ENCODE measurements around the gene PHLPP1.

Gene PHLPP1

DNA sequence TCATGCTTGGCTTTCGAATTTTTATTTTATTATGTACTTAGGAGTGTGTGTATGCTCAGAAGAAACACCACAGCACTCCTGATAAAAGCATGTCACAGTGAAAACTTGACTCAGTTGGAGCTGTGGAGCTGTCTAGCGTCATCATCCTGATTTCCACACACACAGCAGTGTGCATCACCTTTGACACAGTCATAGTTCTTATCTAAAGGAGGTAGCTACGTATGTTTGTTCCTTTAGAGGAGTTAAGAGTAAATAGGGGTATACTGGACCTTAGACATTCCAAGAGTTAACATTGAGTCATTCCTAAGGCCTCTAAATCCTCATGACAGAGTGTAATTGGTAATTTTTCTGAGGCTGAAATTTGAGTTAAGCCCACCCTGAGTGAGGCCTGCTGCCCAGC is 96.9 kb downstream of the PHLPP1 start:
- no peak for DNase-seq

DNA sequence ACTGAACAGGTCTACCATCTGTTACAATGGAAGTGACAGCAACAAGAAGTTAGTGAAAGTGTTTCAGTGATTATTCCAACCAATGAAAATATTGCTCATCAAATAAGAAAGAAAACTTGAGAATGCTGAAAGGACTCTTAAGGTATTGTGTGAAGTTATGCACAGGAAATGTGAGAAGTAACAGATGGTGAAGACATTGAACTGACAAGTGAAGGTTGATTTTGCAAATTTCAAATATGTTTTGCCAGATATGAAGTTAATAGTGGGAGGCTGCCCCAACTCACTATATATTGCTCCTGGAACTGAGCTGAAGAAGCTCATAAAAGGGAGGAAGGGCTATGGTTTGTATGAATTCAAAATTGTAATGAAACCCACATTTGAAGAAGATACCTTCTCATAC is 97.5 kb downstream of the PHLPP1 start:
- DNase-seq: no peak

DNA sequence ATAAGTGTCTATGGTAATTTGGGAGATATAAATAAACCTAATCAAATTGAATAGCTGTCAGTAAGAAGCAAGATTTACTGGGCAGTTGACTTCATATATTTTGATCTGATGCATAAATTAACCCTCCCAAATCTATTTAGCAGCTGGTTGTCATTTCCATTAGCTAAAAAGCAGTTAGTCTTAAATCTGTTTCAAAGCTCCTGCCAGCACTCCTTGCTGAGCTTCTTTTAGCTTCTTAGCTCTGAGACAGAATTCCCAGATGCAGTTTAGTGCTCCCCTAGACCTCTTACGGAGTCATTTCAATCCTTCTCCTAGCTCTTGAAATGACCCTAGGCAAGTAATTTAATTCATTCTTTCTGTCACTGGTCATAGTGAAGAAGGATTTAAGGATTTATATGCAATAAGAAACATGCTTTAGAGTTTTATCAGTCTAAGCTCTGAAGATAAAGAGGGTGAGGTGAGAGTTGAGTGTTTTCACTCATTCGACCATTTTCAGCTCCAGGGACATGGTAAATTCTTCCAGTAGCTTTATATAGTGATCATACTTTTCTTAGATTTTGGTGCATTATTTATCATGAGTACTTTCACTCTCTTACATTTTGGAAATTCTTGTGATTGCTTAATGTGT is 98.9 kb downstream of the PHLPP1 start:
- DNase-seq: no peak

DNA sequence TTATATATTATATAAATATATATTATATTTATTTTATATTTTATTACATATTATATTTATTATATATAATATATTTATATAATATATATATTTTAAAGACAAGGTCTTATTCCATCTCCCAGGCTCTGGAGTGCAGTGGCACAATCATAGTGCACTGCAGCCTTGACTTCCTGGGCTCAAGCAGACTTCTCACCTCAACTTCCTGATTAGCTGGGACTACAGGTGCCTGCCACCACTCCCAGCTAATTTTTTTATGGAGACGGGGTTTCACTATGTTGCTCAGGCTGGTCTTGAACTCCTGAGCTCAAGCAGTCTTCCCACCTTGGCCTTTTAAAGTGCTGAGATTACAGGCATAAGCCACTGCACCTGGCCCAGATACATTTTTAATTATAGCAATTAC is 110.0 kb downstream of the PHLPP1 start:
- no peak for DNase-seq

DNA sequence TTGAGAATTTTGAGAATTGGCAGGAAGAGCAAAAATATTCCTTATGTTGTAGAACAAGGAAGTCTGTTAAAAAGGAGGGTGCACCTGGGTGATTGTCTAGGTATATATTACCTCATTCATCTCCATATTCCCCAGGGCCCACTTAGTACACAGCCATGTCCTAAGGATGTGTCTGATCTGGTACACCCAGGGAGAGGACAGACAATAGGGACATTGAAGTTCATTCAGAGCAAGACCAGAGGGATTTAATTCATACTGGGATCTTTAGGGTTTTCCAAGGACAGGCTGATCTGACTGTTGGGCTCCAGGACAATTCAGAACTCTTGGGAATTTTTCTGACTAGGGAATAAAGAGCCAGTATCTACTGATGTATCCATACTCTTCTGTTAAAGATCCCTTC is 112.1 kb downstream of the PHLPP1 start:
- no peak for DNase-seq

DNA sequence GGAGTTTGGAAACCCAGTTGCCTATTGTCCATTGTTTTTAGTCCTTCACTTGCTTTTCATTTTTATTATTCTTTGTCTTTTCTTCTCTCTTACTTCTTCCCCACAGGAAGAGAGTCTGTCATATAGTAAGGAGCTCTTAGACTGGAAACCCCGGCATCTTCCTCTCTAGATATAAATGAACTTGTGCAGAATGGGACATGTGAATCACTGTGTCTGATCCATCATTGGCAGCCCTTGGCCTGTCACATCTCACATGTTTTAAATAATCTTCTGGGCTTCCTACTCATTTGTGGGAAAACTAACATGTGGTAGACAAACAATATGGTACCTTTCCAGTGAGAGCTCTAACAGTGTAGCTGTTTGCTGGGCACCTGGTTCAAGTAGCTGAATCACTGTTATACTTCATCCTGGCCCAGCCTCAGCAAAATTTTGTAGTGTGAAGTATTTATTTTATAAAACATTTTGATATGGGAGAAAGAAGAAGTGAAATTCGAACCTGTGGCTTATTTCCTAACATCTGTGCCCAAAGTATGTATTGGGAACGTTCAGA is 112.8 kb downstream of the PHLPP1 start:
- DNase-seq: no peak

DNA sequence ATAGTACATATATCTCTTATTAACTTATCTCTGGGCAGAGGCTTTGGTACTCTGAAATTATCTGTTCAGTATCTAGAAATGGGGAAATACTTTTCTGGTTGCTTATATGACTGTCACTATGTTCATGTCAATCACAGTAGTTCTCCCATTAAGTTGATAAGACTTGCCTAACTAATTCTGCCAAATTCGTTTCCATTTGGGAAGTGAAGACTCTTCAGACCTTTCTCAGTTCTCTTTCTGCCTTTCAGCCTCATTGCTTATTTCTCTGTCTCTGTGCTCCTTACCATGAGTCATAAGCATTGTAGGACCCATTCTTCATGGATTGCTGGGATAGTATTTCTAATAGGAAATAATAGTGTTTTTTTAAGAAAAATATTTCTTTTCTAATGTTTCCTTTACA is 113.5 kb downstream of the PHLPP1 start:
- DNase-seq: no peak

DNA sequence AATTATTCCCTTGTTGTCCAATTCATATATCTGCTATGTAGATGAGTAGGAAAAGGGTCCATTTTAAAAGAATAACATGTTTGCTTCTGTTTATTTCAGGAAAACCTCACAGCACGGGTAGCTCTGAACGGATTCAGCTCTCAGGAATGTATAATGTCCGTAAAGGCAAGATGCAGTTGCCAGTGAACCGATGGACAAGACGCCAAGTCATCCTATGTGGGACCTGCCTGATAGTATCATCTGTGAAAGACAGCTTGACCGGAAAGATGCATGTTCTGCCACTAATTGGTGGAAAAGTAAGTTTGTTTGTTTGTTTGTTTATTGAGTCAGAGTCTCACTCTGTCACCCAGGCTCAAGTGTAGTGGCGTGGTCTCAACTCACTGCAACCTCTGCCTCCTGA is 114.6 kb downstream of the PHLPP1 start:
- no peak for DNase-seq

DNA sequence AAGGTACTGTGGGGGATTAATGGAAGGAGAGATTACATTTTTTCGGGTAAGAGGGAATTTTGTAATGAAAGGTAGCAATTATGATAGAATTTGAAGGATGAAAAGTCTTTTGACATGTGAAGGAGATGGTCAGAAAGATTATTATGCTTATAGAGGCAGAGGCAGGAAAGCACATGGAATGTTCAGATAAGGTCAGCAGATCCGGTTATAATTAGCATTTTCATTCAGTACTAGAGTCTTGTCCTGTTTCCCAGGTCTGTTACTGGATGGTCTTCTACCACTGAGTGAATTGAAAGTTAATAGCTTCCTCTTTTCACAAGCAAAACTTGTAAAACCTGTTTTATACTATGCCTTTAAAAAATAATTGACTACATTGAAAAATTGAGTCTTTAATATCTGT is 116.9 kb downstream of the PHLPP1 start:
- no peak for DNase-seq

DNA sequence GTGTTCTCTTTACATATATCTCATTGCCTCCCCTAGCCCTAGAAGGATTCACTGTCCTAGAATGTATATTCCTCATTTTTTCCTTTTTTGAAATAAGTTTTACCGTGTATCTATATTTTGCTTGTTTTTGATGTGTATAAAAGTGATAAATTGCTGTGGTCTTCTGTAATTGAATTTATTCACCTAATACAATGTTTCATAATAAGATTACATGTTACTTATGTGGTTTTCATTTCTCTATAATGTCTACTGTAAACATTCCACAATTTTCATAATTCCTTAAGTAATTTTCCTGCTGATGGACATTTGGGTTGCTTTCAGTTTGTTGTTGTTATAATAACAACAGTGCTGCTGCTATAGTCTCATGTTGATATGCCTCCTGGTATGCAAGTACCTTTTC is 118.2 kb downstream of the PHLPP1 start:
- DNase-seq: no peak

DNA sequence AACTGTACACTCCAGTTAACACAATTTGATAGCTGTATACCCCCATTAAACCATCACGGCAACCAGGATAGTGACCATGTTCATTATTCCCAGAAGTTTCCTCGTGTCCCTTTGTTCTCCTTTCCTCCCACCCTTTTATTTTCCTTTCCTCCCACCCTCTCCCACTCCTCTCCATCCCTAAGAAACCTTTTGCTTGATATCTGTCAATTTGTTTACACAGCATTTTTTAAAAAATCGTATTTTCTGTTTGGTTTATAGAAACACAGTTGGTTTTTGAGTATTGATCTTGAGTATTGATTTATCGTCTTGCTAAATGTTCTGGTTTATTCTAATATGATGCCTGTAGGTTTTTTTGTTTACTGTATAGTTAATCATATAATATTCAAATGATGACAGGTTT is 119.4 kb downstream of the PHLPP1 start:
- no peak for DNase-seq

DNA sequence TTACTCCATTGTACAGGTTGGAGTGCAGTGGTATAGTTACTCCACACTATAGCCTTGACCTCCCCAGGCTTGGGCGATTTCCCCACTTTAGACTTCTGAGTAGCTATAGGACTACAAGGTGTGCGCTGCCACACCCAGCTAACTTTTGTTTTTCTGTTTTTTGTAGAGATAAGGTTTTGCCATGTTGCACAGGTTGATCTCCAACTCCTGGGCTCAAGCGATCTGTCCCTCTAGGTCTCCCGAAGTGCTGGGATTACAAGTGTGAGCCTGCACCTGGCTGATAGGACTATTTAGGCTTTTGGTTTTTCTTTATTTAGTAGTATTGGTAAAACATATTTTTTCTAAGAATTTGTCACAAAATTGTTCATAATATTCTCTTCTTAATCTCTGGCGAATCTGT is 121.7 kb downstream of the PHLPP1 start:
- no peak for DNase-seq

DNA sequence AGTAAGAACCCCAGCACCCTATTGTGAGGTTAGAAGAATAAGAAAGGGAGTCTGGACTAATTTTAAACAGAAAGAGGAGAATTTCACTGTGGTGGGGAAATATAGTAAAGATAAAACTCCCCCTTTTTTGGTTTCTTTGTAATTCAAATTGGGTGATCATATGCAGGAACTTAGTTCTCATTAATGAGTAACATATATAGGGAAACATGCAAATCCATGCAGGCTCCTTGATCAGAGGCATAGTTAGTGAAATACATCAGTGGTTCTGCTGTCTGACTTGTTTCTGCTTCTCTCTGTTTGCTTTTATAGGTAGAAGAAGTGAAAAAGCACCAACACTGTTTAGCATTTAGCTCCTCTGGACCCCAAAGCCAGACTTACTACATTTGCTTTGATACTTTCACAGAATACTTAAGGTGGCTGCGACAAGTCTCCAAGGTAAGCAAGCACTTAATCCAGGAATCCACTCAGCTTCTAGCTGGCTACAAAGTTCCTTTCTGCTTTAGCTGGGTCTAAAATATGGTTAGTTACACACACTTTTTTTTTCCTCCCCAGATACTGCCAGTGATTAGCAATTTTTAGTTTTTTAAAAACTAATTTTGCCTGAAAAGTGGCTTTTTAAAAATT is 123.2 kb downstream of the PHLPP1 start:
- DNase-seq: no peak

DNA sequence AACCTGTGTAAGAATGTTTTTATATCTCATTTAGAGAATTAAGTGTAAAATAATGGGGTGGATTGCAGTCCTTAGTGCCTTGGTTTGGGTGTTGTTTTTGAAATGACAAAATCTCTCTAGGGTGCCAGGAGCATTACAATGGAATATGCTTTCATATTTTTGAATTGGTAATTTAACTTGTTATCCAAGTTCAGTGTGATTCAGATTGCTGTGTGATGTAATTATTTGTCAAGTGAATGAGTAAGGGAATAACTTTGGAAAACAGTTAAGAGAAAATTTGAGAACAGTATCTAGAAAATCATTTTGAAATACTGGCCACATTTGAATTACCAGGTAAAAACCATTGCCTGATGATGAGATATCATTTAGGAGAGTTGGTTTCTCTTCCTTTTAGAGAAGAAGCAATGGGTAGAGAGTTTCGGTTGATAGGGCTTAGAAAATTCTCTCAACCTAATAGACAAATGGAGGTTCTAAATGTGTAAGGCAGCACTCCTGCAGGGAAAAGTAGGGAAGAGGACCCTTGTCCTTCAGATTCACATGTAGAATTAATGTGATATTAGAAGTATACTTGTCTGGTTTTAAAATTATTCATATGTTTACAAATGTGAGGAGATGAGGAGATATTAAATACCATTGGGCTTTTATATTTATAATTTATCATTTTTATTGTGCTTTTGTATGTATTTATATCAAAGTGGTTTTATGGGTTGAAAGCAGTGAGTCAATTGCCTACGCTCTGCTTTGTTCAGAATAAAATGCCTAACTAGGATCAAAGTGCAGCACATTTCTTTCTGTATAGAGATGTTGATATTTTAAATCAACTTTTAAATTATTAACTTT is 124.8 kb downstream of the PHLPP1 start:
- DNase-seq: no peak

DNA sequence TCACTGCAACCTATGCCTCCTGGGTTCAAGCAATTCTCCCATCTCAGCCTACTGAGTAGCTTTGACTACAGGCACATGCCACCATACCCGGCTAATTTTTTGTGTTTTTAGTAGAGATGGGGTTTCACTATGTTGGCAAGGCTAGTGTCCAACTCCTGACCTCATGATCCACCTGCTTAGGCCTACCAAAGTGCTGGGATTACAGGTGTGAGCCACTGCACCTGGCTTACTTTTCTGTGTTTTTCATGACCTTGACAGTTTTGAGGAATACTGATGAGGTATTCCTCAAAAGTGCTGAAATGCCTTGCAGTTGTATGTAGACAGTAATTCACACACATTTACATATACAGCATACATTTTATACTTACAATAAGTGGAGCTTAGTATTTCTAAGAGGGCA is 126.1 kb downstream of the PHLPP1 start:
- no peak for DNase-seq

DNA sequence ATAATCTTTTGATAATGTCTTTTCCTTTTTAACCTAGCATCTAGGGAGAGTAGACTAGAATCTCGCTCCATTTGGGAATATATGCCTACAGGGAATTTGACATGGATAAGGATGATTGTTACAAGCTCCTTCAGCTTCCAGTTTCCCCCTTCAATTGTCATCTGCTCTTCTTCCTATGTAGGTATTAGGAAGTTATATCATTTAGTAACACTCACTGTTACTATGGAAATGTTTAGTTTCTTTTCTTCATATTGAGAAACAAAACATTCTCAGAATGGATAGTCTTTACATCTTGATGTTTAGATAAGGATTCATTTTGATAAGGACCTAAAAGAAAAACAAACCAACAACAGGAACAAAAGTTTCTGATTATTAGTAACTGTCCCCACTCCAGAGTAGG is 127.6 kb downstream of the PHLPP1 start:
- DNase-seq: no peak

DNA sequence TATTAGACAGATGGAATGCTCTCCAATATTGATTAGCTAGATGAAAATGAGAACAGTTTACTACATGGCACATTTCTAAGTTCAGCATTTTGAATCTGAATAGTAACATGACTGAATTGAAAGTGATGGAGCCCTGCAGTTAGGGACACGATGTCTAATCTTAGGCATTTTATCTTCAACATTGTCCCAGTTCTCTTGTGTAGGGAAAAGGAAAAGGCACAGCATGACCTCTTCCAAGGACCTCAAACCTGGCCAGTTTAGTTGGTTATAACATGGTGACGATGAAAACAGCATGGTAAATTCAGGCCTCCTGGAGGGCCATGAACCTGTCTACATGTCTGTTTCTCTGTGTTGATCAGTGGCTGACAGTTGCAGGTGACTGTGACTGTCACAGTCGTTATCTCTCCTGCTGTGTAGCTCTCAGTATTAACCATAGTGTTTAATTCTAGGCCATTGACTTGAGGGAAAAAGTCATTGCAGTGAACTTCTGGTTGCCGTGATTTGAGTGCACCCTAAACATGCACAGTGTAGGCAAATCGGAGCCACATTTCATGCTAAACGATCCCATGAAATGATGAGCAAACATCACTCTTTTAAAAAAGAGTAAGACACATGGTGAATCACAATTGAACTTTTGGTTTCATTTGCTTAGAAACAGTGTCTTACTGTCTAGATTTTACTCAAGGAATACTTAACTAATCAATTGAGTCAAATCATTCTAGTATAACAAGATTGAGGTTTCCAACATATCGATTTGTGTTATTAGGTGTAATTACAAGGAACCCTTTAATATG is 129.7 kb downstream of the PHLPP1 start:
- DNase-seq: peak; percentile 22 to 48

DNA sequence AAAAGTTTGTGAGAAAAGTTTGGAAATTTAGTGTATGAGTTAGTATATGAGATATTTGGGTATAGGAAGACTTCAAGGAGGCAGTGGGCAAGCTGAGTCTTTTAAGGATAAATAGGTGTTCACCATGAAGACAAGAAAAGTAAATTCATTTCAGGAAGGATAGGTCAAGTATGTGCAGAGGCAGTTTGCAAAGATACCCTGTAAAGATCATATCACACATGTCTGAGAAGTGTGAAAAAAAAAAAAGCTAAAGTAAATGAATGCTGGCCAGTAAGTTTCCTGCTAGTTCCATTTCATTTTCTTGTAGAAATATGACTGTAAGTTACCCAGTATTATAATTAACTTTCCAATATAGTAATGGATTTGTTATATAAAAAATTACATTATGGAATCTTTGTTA is 131.0 kb downstream of the PHLPP1 start:
- no peak for DNase-seq

DNA sequence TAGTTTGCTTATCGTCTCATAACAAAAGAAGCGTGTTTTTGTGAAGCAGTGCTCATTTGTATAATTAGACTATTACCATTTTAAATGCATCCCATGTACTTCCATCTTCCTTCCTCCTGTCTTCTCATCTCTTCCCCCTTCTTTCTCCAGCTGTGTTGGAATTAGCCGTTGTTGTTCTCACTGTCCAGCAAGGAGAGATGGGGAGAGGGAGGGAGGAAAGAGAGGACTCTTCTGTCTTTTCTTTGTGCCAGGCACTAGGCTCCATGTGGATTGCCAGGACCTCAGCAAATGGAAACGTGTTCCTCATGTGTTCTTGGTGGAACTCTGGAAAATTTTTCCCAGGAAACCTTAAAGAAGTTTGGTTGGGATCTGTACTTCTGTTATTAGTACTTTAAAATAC is 131.7 kb downstream of the PHLPP1 start:
- no peak for DNase-seq

DNA sequence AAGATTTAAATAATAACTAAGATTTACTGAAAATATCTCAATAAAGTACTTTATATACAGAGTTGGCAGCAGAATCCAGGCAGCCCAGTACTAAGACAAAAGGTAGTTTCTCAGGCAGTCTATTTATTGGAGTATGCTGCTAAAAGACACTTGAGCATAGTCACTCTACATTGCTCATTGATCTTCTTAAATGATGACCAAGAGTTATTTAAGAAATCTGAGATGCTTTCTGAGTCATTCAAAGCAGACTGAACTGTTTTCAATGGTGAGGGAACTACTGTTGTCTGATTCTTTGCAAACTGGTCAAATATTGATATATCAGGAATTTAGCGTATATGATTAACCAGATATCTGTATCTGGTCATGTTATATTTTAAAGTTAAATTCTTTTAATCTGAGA is 133.6 kb downstream of the PHLPP1 start:
- no peak for DNase-seq

DNA sequence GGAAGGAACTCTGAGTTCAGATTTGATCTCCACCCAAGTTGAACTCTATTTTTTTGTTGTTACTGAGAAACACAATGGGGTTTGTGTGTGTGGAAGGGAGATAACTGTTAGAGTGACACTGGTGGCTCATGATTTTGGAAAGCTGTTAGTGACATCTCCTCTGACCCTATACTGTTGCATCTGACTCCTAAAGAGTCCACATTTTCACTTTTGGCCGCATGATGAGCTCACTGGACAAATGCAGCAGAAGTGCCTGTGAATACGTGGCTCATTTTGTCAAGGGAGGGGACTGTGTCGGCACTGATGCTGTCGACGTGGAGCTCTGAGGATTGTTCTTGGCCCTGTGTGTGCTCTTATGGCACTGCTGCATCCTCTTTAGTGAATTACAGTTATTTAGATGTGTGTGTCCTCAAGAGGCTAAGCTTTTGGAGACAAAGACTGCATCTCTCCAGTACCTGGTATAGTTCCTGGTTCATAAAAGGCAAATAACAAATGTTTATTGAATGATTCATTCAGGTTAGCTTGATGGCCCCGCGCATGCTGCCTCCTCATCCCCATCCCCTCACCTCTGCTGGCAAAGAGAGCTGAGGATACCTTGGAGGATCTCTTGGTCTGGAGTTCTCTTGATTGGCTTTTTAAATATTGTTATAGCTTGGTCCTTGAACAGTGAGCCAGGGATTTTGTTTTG is 135.4 kb downstream of the PHLPP1 start:
- no peak for DNase-seq

DNA sequence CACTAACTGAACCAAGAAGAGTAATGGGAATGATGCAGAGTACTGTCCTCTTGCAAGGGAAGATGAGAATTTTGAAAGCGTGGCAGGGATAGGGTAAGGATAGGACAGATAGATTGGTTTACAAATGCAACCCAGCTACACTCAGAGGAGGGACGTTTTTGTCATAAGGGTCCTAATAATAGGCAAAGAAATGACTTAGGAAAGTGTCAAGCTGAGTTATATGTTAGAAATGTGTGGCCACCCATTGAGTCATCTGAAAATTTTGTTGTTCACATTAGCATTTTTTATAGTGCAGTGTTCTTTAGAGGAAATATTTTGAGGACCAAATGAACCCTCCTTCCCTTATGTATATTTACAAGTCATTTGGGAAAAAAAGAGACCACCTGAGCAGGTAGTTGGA is 137.5 kb downstream of the PHLPP1 start:
- no peak for DNase-seq

DNA sequence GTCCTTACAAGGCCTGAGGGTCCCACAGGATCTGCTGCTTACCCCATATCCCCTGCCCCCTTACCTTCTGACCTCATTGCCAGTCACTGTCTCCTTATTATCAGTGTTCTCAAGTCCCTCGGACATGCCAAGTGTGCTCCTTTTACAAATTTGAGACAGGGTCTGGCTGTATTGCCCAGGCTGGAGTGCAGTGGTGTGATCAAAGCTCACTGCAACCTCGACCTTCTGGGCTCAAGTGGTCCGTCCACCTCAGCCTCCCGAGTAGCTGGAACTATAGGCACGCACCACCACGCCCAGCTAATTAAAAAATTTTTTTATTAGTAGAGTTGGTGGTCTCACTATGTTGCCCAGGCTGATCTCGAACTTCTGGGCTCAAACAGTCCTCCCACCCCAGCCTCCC is 141.0 kb downstream of the PHLPP1 start:
- DNase-seq: no peak

Data from activated CD4-positive, alpha-beta T cell treated with anti-CD3 and anti-CD28 coated beads, Interleukin-2, amount 50 U/mL, for 48 hours (primary cell).